Ureter (tissue), 1 donor: ENCODE results near the gene DNAJC1. TPM values are rescaled to one million over a fixed set of nuclear protein-coding genes. Genes with fewer than 3 reads are reported as not detected.
"Not testable (repeated sequence)": the region's sequence is repeated elsewhere in the genome, so short reads cannot be mapped to it uniquely, and the experiment has no call there.

ENCODE experiments used
- DNase-seq: peaks from one replicate; pipeline ENCODE4 v3.0.0-alpha.2; 2020; ENCODE audit warnings: low spot score
- total RNA-seq: library from RNA; stranded (reverse); gene quantifications from one replicate; pipeline ENCODE4 v1.2.4, GENCODE V29; 2023
- donor health status: DM: yes; HTN: yes; CAD: no.

DNAJC1 gene
- total RNA-seq, 1 donor from 2014 or later = 31.9 TPM

- DNase-seq = no peak
These were observed 274.9 kb downstream of the DNAJC1 start for GRCh38 chr10:21728618-21729017.

GRCh38 chr10:21727452-21728168 is 275.9 kb downstream of the DNAJC1 start:
- DNase-seq = no peak

GRCh38 chr10:21726601-21727225 is 276.8 kb downstream of the DNAJC1 start:
- DNase-seq = no peak

- peak; percentile 95 for DNase-seq
These were observed 278.7 kb downstream of the DNAJC1 start for GRCh38 chr10:21724687-21725367.

- no peak for DNase-seq
These were observed 279.4 kb downstream of the DNAJC1 start for GRCh38 chr10:21724020-21724589.

GRCh38 chr10:21722209-21722608 is 281.3 kb downstream of the DNAJC1 start:
- DNase-seq = no peak

- DNase-seq = no peak
These were observed 282.4 kb downstream of the DNAJC1 start for GRCh38 chr10:21721000-21721665.

GRCh38 chr10:21720090-21720489 is 283.4 kb downstream of the DNAJC1 start:
- DNase-seq = no peak

GRCh38 chr10:21719502-21719901 is 284.0 kb downstream of the DNAJC1 start:
- DNase-seq = no peak

- DNase-seq = not testable (repeated sequence)
These were observed 286.0 kb downstream of the DNAJC1 start for GRCh38 chr10:21717437-21718054.

GRCh38 chr10:21715531-21716195 is 287.9 kb downstream of the DNAJC1 start:
- no peak for DNase-seq

- DNase-seq = no peak
These were observed 290.6 kb downstream of the DNAJC1 start for GRCh38 chr10:21712975-21713374.

- no peak for DNase-seq
These were observed 296.0 kb downstream of the DNAJC1 start for GRCh38 chr10:21707498-21707897.

Other genes starting within 250 kb of the DNAJC1 start
- gene EBLN1, start 214.3 kb upstream of the DNAJC1 start, total RNA-seq = not detected